GM19238 (cell line): ENCODE results near the gene CRIM1.

ENCODE experiments used
- DNase-seq: peaks from one replicate; pipeline ENCODE4 v3.0.0; 2011; ENCODE audit warnings: low spot score; ENCODE audit not compliant: insufficient read length

CRIM1 gene

DNA sequence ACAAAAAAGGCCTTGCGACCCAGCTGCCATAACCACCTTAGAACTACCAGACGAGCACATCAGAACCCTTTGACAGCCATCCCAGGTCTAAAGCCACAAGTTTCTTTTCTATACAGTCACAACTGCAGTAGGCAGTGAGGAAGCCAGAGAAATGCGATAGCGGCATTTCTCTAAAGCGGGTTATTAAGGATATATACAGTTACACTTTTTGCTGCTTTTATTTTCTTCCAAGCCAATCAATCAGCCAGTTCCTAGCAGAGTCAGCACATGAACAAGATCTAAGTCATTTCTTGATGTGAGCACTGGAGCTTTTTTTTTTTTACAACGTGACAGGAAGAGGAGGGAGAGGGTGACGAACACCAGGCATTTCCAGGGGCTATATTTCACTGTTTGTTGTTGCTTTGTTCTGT is 193.6 kb downstream of the CRIM1 start:
- no peak for DNase-seq

DNA sequence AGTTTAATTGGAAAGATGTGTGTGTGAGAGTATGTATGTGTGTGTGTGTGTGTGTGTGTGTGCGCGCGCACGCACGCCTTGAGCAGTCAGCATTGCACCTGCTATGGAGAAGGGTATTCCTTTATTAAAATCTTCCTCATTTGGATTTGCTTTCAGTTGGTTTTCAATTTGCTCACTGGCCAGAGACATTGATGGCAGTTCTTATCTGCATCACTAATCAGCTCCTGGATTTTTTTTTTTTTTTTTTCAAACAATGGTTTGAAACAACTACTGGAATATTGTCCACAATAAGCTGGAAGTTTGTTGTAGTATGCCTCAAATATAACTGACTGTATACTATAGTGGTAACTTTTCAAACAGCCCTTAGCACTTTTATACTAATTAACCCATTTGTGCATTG is 194.4 kb downstream of the CRIM1 start:
- DNase-seq: no peak

DNA sequence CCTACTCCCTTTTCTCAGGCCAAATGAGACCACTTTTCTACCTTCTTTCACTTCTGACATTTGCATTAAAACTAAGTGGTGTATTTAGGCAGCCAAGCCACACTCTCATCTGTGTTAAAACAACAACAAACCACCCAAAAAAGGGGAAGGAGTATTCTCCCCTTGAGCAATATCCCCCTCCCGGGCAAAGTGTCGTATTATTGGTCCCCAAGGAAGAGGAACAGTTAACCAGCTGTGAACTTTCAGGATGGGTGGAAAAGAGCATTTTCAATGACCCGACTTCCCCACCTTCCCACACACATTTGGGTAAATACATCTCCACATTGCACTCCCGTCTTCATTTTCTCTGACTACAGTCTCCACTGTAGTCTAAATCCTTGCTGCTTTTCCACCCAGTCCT is 198.1 kb downstream of the CRIM1 start:
- DNase-seq: no peak

DNA sequence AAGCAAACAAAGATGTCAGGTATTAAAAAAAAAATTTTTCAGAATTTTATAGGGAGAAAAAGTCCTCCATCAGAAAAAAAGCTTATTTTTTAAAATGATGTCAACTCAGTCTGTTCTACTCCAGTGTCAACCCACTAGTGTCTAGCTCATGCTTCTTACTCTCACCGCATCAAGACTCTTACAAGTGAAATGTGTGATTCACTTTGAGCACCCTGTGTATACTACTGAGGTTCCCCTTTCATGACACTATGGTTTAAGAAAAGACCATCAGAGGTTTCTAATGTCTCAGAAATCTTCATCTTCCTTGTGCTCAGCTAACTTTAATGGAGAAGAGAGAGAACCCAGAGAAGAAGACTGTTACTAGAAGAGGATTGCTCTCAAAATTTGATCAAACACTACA is 199.0 kb downstream of the CRIM1 start:
- DNase-seq: no peak

DNA sequence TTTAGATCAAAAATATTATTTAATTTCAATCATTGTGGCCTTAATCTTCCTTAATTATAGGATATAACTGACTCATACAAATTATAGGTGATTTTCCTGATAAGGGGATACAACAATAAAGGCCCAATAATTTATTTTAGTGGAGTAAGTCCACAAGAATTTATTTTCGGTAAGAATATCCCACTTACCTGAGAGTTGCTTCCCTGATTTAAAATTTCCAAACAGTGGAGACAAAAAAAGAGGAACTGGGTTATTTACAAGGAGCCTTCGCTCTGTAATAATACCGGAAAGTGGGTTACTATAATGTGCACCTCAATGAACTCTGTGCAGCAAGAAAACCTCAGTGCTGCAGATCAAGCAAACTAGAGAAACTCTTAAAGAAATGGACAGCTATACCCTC is 200.2 kb downstream of the CRIM1 start:
- no peak for DNase-seq

DNA sequence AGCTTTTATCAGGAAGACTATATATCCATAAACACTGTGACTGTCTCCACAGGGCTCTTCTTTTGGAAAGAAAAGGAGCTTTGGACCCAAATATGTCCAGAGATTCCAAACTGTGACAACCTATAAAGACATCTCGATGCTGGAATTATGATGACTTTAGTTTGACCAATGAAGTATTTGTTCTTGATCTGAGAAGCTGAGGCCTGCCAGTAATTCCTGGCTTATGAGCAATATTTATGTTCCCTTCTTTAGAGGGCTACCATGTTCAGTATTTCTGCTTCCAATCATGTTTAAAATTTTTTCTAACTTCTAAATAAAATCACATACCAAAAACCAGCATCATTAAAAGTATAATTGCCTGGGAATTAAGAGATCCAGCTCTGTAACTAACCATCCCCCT is 201.3 kb downstream of the CRIM1 start:
- no peak for DNase-seq

DNA sequence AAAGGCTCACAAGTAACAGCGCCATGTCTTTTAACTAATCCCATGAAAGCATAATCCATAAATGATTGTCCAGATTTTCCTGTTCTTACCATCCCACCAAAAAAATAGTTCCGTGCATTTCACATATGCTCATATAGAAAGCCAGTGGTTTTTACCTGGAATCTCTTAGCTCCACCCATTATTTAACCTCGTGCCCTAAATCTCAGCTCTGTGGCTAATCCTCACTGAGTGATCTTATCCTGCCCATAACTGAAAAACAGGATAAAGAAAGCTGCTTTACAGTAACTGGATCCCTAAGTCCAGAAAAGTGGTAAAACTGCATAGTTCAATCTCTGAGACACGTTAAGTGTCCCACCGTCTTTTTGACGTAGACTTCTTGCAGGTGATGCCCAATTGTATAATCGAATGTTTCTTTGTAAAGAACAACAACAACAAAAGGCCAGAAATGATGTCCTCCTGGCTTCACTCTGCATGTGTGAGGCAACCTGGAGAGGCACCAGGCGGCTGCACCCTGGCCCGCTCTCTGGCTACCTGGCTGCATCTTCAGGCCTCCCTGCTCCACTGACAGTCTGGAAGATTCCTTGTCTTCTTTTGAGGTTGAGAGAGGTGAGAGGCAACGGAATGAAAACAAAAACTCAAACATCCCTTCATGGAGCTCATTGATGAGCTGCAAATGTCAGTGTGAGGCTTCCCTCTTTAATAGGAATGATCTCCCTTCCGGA is 203.8 kb downstream of the CRIM1 start:
- DNase-seq: no peak

DNA sequence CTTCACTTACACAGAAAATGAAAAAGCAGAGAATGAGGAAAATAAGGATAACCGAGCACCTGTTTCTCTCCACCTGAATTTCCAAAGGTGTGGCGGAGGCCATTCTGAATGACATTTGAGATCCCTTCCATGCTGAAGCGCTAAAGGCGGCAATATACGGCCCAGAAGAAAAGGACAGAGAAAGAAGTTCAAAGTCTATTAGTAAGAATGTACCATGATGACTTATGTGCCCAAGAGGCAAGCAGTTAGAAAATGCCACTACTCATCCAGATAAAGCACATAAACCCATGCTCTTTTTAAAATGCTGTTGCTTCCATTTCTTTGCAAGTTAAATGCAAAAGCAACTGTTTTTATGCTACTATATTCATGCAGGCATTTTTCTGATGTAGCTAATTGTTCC is 205.1 kb downstream of the CRIM1 start:
- DNase-seq: no peak

DNA sequence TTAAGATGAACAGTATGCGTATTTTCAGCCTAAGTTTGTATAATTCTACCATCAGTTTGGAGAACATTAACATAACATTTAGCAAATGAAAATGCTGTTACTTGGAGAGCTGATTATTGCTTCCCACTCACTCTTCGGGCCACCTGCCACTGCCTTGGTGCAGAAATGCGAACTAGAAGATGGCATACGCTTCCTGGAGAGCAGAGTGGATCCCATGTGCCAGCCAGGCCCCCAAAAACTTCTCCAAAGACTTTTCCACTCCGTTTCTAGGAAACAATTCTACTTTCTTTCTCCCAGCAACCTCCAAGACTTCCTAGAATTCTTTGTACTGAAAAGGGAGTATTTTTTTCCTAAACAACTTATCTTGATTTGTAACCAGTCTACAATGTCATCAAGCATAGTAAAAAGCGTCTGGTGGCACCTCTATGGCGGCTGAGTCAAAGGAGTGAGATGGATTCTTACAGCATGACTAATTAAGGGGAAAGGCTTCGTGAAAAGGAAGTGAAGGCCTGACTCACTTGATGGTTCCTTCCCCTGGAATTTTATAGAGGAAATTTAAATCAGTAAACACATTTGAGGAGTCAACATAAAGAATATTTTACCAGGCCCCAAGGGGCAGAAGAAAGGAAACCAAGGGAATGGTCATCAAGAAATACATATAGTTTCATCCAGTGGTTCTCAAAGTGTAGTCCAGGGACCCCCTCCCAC is 205.8 kb downstream of the CRIM1 start:
- no peak for DNase-seq

DNA sequence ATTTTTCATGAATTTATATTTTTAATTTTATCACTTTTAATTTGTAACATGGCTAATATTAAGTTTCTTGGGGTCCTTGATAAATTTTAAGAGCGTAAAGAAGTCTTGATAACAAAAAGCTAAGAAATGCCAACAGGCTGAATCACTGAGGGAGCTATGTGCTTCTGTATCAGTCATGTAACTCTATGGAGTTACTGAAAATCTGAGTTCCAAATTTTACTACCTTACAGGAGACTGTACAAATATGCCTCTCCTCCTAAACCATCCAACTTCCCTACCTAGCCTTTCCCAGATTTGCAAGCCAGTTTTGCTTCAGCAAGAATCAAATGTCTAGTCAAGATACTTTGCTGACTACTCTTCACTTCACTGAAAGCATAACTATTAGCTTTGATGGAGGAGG is 206.7 kb downstream of the CRIM1 start:
- no peak for DNase-seq

DNA sequence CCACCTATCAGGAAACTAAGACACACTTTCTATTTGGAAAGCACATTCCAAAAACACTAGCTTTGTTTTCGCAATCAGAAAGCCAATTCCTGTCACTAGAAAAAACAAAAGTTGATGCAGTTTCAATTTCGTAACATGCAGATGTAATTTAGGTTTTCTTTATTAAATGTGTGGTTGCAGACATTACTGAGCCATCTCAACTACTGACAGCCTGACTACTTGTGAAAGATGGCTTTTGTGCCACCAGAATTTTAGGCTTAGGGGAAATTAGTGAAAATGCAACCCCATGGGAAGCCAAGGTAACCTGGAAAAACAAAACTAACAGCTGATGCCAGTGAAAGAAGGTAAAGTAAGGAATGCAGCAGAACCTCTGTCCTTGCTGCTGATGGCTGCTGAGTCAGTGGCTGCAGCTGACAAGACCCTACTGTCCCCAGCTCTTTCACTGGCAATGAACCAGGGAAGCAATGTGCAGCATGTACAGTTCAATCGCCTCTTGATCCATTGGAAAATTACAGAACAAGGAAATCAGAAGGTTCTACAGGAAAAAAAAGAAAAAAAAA is 207.5 kb downstream of the CRIM1 start:
- DNase-seq: no peak

DNA sequence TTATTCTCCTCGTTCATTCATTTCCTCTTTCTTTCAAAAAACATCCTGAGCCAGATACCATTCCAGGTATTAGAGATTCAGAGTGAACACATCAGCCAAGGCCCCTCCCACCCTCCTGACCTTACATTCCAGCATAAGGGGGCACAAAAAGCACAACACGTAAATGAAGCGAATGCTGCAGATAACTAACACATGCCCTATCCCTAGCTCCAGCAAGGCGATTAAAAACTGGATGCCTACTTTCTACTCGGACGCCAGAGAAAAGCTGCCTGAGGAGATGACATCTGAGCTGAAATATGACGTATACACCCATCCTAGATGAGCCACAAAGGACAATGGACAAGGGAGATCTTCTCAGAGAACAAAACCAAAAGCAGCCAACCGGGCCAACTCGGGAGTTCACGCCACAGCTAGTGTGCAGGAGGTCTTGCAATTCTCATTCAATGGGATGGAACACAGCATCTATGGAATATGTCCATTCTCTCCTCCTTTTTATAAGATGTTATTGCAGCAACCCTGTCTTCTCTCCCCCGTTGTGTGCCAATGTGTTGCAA is 208.9 kb downstream of the CRIM1 start:
- DNase-seq: no peak

DNA sequence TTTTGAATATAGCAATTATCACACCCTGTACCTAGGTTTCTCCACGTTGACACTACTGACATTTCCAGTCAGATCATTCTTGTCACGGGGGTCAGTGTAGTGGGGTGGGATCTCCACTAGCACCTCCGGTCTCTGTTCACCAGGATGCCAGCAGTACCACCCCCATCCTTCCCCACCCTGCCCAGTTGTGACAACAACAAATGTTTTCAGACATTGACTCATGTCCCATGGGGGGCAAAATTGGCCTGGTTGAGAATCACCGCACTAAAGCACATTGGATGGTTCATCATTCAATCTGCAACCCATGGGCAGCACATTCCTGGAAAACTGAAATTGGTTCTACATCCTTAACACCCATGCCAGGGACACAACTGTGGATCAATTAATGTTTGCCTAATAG is 210.1 kb downstream of the CRIM1 start:
- DNase-seq: no peak

DNA sequence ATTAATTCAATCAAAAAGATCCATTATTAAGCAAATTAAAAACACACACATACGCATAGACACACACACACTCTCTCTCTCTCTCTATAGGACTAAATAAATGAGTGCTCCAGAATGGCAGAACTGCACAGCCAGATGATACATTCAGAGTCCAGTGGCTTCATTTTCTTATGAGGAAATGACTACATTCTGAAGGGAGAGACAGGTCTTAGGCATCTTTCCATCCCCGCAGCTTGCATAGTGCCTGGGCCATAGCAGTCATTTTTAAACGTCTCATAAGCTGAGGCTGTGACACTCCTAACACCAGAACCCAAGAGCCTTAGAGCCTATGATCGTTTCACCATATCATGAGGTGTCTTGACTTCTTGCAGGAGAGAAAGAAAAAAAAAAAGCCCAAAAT is 211.3 kb downstream of the CRIM1 start:
- no peak for DNase-seq

DNA sequence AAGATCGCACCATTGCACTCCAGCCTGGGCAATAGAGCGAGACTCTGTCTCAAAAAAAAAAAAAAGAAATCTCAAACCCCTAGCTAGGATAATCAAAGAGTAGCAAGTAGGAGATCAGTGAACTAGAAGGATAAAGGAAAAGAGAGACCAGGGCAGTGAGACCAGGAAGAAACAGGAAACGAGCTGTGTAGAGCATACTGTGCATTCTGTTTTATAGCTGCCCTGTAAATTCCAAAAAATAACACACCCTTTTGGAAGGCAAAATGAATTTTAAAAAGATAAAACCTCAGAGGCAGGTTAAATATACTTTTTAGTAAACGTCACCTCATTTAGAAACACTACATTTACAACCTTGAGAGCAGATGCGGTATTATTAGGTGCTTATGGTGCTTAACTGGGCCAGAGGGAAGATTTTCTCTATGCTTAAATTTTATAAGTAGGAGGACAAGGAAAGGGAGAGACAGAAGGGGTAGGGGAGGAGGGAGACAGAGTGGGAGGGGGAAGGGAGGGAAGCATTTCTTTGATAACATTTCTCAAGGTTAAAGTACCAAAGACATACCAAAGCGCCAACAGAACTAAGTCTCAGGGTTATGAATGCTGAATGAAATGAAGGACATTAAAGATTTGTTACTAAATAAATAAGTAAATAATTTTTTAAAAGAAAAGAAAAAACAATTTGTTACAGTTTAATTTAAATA is 212.3 kb downstream of the CRIM1 start:
- no peak for DNase-seq

DNA sequence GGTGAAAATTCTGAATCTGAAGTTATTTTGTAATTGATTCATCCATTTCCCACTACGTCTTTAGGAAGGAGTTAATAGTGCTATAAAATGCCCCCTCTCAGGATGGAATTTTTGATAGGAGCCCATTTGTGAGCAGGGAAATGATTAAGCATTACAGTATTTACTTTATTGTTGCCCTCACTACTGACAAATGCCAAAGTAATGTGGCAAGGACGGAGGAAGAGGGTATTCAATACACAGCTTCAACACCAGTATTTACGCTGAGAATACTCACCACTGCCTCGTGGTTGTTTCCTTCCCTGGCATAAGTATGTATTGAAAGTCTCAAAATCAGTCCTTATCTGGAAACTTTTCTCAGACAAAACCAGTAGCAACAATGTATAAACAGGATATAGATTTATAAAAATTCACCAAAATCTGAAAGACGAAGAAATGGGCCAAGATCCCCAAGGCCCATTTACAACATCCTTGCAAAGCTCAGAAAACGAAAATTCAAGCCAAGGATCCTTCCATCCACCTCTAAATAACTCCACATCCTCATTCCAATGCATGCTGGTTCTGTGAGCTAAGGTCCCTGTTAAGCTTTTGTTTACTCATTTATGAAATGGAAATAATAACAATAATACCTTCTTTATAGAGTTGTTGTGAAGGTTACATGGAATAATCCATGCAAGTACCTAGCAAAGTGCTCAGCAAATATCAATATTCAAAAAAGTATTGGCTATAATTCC is 213.1 kb downstream of the CRIM1 start:
- no peak for DNase-seq

DNA sequence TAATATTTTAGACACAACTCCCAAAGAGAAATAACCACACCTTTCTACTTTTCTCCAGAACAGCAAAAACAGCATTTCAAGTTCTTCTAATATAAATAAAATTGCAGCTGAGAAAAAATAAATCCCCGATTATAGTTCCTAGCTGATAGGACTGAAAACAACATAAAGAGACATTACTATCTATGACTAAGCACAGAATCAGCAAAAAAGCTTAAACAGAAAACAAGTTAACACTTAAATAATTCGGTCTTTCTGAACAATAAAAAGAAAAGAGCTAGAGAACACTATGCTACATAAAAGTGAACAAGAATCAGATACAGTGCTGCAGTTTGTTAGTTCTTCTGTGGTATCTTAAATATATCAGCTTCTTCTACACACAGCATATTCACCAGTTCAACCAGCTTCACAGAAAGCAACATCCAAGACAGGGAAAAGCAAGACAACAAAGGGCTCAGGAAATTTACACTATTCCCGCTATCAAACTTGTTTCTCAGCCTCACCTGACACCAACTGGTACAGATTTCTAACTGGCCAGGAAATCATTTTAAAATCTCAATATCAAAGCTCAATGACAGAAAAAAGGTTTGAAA is 213.8 kb downstream of the CRIM1 start:
- DNase-seq: no peak

DNA sequence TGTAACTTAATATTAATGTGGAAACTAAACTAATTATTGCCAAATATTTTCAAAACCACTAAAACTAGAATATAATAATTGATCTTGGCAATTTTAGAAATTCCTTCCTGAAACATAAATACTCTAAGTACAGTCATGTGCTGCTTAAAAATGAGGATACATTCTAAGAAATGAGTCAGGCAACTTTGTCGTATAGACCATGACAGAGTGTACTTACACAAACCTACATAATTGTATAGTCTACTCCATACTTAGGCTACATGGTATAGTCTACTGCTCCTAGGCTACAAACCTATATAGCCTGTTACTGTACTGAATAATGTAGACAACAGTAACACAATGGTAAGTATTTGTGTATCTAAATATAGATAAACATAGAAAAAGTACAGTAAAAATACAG is 214.8 kb downstream of the CRIM1 start:
- DNase-seq: no peak

DNA sequence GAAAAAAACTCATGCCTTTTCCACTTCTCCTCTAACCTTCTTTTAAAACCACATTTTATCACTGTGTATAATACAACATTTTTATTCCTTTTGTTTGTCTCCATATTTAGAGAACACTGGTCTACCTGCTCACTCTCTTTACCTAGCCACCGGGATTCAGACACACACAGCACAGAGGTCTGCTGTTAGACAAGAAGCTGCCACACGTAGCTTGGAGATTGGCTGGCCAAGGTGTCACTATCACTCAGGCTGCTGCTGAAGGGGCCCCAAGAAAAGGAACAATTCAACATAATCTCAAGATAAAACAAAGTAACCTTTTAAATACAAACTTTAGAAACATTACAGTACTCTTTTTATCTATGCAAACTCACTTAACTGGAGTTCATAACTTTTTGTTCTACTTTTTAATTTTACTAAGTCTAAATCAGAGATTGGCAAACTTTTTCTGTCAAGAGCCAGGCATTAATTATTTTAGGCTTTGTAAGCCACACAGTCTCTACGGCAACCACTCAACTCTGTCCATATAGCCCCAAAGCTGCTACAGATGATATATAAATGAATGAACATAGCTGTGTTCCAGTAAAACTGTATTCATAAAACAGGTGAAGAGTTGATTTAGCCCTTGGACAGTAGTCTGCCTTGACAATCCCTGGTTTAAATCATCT is 216.6 kb downstream of the CRIM1 start:
- DNase-seq: no peak

DNA sequence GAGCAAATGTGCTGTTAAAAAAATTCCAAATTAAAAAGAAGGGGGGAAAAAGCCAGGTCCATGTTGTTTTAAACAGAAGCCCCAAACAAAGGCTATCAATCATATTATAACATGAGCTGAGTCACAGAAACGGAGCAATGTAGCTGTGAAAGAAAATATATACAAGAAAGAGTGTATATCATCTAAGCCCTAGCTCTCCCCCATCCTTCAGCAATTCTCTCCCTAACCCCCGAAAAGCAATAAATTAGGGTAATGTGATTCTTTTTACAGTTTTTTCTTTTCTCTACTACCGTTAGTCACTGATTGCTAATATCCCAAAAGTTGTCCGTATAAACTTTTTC is 217.1 kb downstream of the CRIM1 start:
- DNase-seq: no peak

DNA sequence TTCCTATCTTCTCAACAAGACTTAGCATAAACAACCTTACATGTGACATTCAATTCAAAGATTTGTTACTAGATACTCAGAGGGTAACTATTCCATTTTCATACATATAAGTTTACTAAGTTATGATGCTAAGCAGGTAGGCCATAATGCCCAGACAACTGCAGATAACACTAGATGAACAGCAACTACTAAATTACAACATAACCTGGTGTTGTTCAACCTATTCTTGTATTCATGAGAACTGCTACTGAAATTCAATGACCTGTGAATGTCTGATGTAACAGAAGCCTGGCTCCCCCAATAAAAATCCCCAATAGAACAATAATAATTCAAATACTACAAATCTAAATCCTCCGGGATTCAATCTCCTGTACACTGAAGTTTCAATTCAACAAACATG is 217.6 kb downstream of the CRIM1 start:
- DNase-seq: no peak
